DMS53 treated with DMSO at 0.1 percent for 48 hours (cell line): ENCODE data around the gene HMCN1.

Experiments
- DNase-seq: peaks from one replicate; lab custom pipeline; 2025; ENCODE audit not compliant: unreplicated experiment; lab: John Stamatoyannopoulos, UW

The HMCN1 gene

DNA sequence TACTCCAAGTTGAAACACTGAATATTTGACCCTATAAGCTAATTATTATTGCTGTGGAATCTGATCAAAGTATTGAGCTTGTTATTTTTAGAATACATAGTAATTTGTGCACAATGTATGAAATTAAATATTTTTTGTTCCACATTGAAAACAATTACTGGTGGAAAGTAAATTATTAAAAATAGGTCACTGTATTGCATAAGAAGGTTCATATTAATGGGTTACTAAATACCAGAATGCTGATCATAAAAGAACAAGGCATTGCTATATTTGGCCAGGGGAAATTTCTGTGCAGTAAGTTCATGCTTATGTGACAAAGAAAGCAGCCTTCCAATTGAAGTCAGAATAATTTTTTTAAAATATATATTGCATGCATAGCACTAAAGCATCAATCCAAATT is 481.4 kb downstream of the HMCN1 start:
- DNase-seq = no peak

DNA sequence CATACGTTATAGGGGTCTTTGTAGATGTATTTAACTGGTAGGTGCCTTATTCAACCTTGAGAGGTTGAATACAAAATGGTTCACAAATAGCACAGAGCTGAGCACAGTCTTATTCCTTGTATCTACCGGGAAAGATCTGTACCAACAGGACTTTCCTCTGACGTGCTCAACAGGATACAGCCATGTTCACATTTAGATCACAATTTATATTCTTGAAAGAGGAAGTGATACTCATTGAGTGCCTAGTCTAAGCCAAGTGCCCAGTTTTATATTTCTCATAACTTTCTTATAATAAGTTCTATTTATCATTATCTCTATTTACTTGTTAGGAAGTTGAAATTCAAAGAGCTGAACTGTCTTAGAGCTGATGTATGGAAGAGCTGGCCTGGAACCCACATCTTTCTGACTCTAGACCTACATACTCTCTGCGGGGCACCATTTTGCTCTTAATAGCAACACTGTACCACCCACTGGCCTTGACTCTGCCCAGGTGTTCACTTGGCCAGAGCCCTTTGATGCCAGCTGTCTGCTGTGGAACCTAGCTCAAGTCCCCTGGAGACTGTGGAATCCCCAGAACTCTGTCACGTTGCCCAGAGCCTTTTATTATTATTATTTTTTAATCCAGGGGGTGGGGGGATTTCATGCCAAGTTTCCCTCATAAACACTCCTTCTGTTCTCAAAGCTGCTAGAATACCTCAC is 484.6 kb downstream of the HMCN1 start:
- DNase-seq = no peak

DNA sequence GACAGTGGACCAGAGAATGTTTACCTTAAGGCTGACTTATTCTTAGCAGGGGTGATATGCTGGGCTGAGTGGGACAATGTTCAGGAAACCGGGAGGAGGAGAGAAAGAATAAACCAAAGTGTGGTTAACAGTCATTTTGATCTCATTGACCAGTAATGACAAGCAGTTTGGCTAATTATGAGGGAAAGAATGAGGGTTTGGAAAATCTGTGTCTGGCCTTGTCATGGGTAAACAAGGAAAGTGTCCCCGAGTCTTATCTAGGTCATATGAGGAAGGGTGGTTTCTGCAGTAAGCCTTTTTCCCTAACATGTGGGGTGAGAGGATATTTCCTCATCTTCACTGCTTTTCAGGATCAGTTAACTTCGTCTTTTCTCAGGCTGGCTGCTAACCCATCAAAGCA is 485.9 kb downstream of the HMCN1 start:
- no peak for DNase-seq

DNA sequence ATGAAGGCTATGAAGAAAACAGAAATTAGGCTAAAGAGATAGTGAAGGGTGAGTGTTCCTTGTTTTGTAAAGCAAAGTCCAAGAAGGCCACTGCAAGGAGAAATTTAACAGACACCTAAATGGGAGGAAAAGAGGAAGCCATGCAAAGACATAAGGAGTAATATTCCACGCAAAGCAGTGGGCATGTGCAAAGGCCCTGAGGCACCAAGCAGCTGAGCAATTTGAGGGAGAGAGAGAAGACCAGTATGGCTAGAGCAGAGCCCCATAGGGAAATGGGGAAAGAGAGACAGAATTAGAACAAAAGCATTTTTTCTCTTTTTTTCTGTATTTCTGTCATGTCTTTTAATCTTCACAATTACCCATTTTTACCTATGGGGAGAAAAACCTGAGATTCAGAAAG is 486.7 kb downstream of the HMCN1 start:
- no peak for DNase-seq

DNA sequence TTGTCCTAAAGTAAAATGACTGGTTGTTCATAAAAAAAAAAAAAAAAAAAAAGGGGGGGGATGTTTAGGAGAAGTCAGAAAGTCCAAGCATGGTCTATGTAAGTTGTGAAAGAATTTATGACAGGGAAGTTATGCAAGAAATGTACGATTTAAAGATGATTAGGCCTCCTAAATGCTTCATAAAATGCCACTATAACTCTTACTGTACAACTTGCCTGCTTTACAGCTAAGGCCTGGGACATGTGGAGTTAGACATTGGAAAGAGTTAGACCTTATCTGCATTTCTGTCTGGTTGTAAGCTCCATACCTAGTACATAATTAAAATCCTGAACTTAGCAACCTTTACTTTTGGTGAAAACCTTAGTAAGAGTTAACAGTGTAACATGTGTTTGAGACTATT is 490.9 kb downstream of the HMCN1 start:
- no peak for DNase-seq

DNA sequence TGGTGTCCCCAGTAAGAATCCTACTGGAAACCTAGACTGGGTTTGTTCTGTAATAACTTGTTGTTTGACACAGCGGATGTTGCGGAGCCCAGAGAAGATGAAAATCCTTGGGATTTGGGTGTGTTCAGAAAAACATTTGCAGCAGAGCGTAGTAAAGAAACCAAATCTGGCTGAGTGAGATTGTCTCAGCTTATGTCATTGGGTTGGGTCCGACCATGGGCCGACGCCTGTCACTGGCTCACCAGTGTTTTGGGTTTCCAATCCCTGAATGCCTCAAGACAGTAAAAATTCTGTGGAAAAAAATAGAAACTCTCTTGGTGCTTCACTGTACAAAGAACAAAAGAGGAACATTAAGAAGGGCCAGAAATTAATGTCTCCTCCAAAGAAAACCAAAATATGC is 494.6 kb downstream of the HMCN1 start:
- DNase-seq = no peak

DNA sequence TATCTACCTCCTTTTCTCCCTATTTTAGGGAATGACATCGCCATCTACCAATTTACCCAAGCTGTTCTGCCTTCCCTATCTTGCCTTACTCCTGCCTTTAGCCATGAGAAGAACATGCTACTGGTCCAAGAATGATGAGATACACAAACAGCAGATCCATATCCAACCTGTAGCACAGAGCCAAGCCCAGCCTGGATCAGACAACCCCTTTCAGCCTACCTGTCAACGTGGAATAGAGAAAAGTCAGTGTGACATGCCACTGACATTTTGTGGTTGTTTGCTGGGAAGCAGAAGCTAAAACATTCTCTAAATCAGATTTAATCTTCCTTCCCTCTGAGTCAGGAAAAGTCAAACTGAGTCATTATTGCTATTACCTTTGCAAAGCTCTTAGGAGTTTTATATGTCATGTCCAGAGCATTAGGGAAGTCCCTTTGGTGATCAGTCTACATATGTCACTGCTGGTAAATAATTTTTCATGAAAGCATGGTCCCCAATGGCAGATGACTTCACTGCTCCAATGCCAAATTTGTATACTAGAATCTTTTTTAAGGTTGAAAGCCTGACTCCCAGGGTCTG is 497.8 kb downstream of the HMCN1 start:
- DNase-seq = no peak

DNA sequence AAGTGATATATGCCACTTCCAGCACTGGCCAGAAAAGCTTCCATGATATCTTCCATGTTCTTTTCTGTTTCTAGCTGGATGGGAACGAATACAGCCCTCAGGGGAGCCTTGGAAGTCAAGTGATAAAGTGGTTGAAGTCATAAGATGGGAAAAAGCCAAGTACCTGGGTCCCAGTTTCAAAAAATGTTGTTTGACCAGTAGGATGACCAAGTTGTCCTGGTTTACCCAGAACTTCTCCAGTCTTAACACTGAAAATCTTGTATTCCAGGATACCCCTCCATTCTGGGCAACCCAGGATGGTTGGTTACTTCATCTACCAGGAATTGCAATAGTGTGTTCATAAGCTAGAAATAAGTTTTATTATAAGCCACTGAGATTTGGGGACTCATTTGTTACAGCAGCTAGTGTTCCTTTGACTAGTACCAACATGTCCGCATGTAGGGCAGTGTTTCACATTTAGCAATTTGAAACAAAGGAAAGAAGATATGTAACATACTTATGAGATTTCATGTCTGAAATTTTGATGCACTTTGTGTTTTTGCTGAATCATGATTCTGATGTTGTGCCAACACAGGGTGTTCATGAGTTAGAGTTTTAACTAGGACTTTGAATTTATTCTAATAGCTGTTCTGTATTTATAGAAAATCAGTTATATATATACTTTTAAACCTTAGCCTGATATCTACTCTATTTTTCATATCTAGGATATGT is 500.9 kb downstream of the HMCN1 start:
- no peak for DNase-seq

DNA sequence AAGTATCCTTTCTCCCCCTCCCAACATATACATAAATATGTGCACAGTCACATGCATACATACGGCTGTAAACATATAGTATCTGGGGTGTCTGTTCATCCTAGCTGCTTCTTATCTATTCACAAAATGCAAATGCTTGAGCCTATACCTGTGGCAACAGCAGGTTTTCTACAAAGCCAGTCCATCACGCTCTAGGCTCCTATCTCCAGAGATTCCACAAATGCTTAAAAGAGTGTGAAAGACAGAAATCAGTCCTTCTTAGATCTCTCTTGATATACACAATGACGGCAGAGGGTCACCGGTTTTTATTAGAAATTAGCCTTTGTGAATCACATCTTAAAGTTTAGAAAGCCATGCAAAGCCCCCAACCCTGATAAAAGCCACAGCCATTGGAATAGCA is 501.5 kb downstream of the HMCN1 start:
- no peak for DNase-seq

DNA sequence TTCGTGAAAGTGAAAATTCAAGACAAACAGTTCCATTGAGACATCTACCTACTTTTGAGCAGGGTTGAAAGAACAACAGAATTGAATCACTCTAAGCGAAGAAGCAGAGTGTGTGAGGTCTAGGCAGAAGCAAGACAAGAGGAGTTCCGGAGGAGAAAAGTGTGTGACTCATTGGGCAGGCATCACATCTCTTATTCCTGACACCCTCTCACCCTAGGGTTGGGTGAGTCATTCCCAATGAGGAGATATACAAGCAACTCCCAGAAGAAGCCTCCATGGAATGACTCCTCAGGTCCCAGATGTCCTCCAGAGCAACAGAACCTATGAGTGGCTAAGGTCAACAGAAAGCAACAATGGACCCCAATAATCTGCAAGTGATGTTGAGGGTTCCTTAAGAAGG is 502.7 kb downstream of the HMCN1 start:
- no peak for DNase-seq

DNA sequence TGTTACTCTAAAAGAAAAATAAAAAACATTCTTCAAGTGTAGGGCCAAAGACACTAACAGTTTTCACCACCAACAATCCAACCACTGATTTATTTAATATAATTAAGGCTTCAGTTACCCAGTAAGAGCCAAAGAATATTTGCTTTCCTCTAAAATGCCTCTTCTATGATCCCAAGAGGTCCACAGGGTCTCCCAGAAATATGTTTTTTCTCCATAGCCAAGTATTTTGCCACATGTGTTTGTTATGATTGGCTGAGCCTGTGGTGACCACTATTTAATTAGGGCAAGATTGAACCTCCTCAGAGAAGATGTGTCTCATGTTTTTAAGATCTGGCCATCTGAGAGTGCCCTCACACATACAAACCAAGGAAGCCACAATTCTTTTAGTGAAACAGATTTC is 505.0 kb downstream of the HMCN1 start:
- DNase-seq = no peak

DNA sequence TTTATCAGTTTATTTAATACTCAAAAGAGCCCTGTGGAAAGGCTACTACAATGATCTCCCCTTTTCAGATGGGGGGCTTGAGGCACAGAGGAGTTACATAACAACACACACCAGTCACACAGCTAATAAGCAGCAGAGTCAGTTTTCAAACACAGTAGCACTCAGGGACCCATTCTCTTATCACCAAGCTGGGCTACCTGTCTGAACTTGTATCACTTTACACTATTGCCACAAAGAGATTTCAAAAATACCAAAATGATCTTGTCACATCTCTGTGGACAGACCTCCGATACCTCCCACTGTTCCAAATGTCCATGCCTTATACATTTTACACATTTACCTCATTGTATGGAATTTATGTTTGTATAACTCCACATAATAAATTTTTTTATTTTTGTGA is 506.2 kb downstream of the HMCN1 start:
- DNase-seq = no peak
